ENCODE data around the gene G6PD.

DNA sequence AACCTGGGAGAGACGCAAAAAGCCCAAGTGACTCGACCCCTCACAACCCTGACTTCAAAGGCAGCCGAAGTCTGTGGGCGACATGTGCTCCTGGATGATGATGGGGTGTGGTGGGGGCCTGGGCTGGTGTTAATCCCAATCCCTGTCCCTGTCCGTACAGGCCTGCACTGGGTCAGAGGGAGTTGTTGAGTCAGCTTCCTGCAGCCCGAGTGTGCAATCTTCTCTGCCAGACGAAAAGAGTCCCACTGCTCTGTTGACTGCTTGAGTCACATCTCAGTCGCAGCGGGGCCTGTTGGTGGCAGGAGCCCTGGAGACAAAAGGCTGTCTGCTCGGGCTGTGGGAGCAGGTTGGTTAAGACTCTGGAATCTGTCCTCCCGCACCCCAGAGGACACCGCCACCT lies 40.9 kb downstream of the G6PD start:
- no peak for TF ChIP-seq POLR2A (IDR thresholded peaks at IDR 0.05; ENCODE audit: low read depth, low read length)
- TF ChIP-seq CEBPB (IDR thresholded peaks at IDR 0.05; ENCODE audit: low read depth, low read length) = peak; percentile 59; the same call in 1 of the 2 replicates
- TF ChIP-seq, protein P1, sequence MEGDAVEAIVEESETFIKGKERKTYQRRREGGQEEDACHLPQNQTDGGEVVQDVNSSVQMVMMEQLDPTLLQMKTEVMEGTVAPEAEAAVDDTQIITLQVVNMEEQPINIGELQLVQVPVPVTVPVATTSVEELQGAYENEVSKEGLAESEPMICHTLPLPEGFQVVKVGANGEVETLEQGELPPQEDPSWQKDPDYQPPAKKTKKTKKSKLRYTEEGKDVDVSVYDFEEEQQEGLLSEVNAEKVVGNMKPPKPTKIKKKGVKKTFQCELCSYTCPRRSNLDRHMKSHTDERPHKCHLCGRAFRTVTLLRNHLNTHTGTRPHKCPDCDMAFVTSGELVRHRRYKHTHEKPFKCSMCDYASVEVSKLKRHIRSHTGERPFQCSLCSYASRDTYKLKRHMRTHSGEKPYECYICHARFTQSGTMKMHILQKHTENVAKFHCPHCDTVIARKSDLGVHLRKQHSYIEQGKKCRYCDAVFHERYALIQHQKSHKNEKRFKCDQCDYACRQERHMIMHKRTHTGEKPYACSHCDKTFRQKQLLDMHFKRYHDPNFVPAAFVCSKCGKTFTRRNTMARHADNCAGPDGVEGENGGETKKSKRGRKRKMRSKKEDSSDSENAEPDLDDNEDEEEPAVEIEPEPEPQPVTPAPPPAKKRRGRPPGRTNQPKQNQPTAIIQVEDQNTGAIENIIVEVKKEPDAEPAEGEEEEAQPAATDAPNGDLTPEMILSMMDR (conservative IDR thresholded peaks at IDR 0.05; ENCODE audit: low read depth, low read length) = no peak
- no peak for TF ChIP-seq RAD21 (IDR thresholded peaks at IDR 0.05; ENCODE audit: low read length)
- TF ChIP-seq MAZ (IDR thresholded peaks at IDR 0.05; ENCODE audit: borderline replicate concordance, low read depth, low read length) = no peak
- TF ChIP-seq RFX5 (IDR thresholded peaks at IDR 0.05; ENCODE audit: low read depth, low read length) = no peak
- TF ChIP-seq SMC3 (IDR thresholded peaks at IDR 0.05; ENCODE audit: low read depth, low read length) = no peak
- TF ChIP-seq, protein P2, sequence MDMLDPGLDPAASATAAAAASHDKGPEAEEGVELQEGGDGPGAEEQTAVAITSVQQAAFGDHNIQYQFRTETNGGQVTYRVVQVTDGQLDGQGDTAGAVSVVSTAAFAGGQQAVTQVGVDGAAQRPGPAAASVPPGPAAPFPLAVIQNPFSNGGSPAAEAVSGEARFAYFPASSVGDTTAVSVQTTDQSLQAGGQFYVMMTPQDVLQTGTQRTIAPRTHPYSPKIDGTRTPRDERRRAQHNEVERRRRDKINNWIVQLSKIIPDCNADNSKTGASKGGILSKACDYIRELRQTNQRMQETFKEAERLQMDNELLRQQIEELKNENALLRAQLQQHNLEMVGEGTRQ (IDR thresholded peaks at IDR 0.05; ENCODE audit: low read depth, low read length) = no peak
- no peak; the same call in 1 of the 2 replicates for TF ChIP-seq MAFK (IDR thresholded peaks at IDR 0.05; ENCODE audit: low read depth, low read length)
- no peak for TF ChIP-seq FOS (IDR thresholded peaks at IDR 0.05; ENCODE audit: low read depth, low read length)
